BLaER1 (cell line): ENCODE measurements around the gene SART3.

Source experiments
- H3K27ac ChIP-seq: shearing (Covaris generic); formaldehyde crosslinking; 2 replicates; pipeline ENCODE4 v1.8.1; 2022
- H3K27me3 ChIP-seq: shearing (Covaris generic); formaldehyde crosslinking; 2 replicates; pipeline ENCODE4 v1.8.1; 2022
- H3K36me3 ChIP-seq: shearing (Covaris generic); formaldehyde crosslinking; 2 replicates; pipeline ENCODE4 v1.8.1; 2022
- H3K4me1 ChIP-seq: shearing (Covaris generic); formaldehyde crosslinking; 2 replicates; pipeline ENCODE4 v1.8.1; 2022
- H3K4me2 ChIP-seq: shearing (Covaris generic); formaldehyde crosslinking; 2 replicates; pipeline ENCODE4 v1.8.1; 2022
- H3K4me3 ChIP-seq: shearing (Covaris generic); formaldehyde crosslinking; 2 replicates; pipeline ENCODE4 v1.8.1; 2022
- H3K9ac ChIP-seq: shearing (Covaris generic); formaldehyde crosslinking; 2 replicates; pipeline ENCODE4 v1.8.1; 2022
- H3K9me3 ChIP-seq: shearing (Covaris generic); formaldehyde crosslinking; 2 replicates; pipeline ENCODE4 v1.8.1; 2022
- H4K20me1 ChIP-seq: shearing (Covaris generic); formaldehyde crosslinking; 2 replicates; pipeline ENCODE4 v1.8.1; 2022
- Cebpa-rat ChIP-seq: shearing (Covaris generic); IDR thresholded peaks from 2 replicates; pipeline ENCODE4 v1.8.1; 2022

SART3 gene

DNA sequence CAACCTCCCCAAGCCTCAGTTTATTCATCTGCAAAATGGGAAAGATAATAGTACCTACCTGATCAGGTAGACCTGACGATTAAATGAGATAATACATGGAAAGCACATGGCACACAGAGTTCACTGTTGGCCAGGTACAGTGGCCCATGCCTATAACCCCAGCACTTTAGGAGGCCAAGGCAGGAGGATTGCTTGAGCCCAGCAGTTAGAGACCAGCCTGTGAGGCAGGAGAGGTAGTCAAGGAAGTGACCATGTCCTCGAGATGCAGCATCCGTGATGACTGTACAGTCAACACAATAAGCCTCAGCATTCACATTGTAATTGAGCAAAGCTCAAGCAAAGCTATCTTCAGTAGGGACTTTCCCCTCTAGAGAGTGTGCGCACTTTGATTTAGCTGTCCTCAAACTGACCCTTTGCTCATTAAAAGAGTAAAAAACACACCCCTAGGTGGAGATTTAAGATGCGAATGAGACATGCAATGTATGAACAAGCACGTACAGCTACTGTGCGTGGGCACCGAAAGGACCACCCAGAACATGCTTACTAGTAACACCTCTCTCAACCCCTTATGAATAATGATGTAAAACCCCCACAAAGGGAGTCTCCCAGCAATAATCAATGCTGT lies 11.3 kb upstream of the SART3 start:
- Histone ChIP-seq H3K4me1 (peaks cover 90% of the 10 kb centered on the region), H4K20me1 (no peaks in the 10 kb centered on the region), H3K4me3 (no peak overlapping the region), H3K9ac (no peak overlapping the region), H3K9me3 (no peaks in the 10 kb centered on the region), H3K27me3 (no peaks in the 10 kb centered on the region), H3K36me3 (peaks cover 23% of the 10 kb centered on the region), H3K4me2 (no peak overlapping the region), H3K27ac (no peak overlapping the region)
- no peak for TF ChIP-seq Cebpa-rat

DNA sequence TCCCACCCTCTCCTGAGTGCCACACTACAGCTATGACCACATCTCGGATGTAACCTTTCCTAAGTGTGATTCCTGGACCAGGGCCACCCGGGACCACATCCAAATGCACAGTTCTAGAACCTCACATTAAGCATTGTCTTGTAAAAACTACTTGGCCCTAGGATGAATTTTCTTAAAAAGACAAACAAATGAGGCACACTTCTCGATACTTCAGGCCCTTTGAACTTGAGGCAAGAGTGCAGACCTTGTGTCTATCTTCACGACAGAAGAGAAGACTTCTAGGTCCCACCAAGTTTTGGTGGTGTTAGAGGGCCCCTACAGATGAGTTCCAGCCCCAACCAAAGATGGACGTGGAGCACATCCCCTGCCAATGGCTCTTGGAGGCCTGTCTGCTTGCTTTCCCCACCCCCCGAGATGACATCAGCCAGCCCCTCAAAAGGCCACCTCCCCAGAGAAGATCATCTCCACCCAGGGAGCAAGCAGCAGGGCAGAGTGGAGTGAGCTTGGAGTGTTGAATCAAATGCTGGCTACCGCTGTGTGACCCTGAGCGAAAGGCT lies 10.7 kb upstream of the SART3 start:
- no peak overlapping the region for H3K4me2 ChIP-seq
- H3K9ac ChIP-seq = no peak overlapping the region
- no peak overlapping the region for H3K4me3 ChIP-seq
- peaks cover 90% of the 10 kb centered on the region for H3K4me1 ChIP-seq
- H3K27ac ChIP-seq = no peak overlapping the region
- peaks cover 29% of the 10 kb centered on the region for H3K36me3 ChIP-seq
- H3K9me3 ChIP-seq = no peaks in the 10 kb centered on the region
- TF ChIP-seq Cebpa-rat = no peak
- peaks cover 5% of the 10 kb centered on the region; the same call in 1 of the 2 replicates for H4K20me1 ChIP-seq
- no peaks in the 10 kb centered on the region for H3K27me3 ChIP-seq

DNA sequence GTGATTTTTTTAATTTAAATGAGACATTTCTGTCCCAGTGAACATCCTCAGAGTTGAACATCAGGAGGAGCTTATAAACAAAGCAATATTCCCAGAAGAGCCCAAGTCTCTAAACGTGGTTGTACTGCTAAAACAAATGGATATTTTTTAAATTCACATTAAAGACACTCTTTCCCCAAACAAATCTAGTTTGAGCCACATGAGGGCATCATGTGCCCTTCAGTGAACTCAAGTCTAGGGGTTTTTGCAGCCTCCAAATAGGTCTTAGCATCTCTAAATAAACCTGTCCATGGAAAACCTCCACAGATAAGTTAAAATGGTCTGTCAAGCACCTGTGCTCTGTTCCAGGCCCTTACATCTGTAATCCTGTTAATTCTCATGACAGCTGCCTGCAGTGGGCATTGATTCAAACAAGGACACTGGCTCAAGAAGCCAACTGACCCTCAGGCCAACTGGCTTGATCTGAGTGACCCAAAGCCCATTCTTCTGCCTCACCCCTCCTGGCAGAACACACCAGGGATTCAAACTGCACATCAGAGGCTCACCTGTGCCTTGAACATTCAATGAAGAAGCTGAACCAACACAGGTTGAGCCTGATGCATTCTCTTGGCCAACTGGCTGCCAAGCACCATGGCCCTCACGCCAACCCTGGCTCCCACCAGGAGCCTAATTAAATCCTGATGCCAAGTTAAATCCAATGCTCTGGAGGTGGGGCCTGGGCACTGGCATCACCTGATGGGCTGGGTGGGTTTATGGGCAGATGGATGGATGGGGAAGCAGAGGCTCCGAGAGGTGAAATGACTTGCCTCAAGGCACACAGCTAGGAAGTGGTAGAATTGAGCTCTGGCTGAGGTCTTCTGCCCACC lies 10.0 kb upstream of the SART3 start:
- Histone ChIP-seq H3K4me2 (peak overlapping the region; percentile 29), H3K9ac (no peak overlapping the region), H3K27me3 (no peaks in the 10 kb centered on the region), H3K4me3 (no peak overlapping the region), H3K36me3 (peaks cover 34% of the 10 kb centered on the region), H4K20me1 (peaks cover 12% of the 10 kb centered on the region; the same call in 1 of the 2 replicates), H3K9me3 (no peaks in the 10 kb centered on the region), H3K27ac (no peak overlapping the region), H3K4me1 (peaks cover 90% of the 10 kb centered on the region)
- no peak for TF ChIP-seq Cebpa-rat

DNA sequence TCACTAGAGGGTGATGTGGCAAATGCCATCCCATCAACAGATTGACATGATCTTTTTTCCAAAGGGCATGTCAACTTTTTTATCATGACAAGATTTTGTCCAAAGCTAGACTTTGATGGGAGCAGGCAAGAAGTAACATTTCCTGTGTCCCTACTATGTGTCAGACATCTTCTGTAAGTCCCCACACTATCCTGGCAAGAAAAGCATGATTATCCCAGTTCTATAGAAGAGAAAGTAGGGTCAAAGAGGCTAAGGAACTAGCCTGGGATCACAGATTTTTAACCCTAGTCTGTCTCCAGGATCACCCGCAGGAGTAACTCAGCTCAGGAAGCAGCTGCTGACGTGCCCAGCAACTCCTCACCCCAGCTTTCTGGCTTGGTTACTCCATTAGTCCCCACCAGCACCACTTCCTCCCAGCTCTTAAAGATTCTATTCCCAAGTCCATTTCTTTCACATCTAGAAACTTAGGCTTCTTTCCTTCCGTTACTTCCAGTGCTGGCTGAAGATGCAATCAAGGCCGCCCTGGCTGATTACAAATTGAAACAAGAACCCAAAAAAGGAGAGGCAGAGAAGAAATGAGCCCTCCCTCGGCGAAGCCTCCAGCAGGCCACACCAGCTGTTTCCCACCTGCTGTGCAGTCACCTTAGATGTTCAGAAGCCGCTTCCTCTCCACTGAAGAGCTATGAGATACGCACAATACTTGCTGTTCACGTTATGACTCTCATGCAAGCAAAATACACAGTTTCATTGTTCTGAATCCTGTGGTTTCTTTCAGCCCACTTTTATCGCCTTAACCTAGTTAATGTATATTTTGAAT lies 7.6 kb upstream of the SART3 start:
- H3K9ac ChIP-seq = peak overlapping the region; percentile 42; the same call in 1 of the 2 replicates
- peaks cover 90% of the 10 kb centered on the region for H3K4me1 ChIP-seq
- peak overlapping the region; percentile 44; the same call in 1 of the 2 replicates for H3K27ac ChIP-seq
- H3K4me3 ChIP-seq = no peak overlapping the region; the same call in 1 of the 2 replicates
- peak overlapping the region; percentile 76 for H3K4me2 ChIP-seq
- H3K9me3 ChIP-seq = no peaks in the 10 kb centered on the region
- peaks cover 47% of the 10 kb centered on the region for H3K36me3 ChIP-seq
- no peak for TF ChIP-seq Cebpa-rat
- H3K27me3 ChIP-seq = no peaks in the 10 kb centered on the region
- H4K20me1 ChIP-seq = peaks cover 15% of the 10 kb centered on the region; the same call in 1 of the 2 replicates

DNA sequence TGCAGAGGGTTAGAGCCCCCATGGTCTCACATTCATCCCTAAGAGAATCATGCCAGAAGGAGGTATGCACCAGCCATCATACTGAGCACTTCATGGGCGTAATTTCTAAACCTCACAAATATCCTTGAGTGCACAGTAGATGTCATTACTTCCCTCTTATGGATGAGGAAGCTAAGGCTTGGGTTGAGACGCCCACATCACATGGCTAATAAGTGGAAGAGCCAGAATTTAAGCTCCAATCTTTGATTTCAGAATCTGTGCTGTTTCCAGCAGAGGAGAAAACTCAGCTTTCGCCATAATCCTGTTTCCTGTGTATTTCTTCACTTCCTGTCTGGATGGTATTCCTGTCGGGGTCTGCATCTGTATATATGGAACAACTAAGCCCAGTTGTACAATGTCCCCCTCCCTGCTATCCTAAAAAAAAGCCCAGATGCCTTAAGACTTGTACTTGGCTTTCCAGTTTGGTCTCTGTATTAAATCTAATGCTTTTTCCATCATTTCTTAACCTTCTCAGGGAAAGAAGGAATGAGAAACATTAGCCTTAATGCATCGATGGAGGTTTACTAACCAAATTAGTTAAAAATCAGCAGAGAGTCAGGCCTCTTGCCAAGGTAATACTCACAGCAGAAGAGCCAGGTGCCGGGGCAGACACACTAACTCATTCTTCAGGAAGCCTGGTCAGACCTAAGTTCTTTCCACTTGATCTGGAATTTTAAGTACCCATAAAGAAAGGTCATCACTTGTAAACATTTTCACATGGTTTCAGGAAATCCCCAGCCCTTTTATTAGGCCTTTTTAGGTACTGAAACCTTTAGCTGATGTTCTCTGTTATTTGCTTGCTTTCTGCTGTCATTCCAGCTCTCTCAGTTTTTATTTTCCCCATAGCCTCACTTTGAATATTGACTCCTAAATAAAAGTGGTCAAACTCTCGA lies 6.7 kb upstream of the SART3 start:
- Histone ChIP-seq H3K4me1 (peaks cover 86% of the 10 kb centered on the region), H3K27me3 (no peaks in the 10 kb centered on the region), H3K4me2 (peak overlapping the region; percentile 76), H3K9me3 (no peaks in the 10 kb centered on the region), H3K4me3 (no peak overlapping the region), H4K20me1 (peaks cover 15% of the 10 kb centered on the region; the same call in 1 of the 2 replicates), H3K9ac (no peak overlapping the region), H3K36me3 (peaks cover 47% of the 10 kb centered on the region), H3K27ac (peak overlapping the region; percentile 59)
- TF ChIP-seq Cebpa-rat = no peak

DNA sequence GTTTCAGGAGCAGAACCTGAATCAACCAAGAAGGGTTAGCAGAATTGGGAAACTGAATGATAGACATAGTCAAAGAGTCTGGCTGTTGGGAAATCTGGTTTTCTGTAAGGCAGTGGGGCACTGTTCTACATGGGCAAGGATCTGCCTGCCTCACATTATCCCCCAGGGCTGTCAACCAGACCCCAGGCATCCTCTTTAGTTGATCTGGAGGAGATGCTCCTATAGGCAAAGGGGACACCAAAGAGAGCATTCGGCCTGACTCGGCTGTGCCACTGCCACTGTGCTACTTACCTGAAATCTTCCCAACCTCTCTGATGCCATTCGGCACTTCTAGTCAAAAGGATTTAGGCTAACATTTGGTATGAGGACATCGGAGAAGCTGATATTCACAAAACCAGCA lies 5.5 kb upstream of the SART3 start:
- Histone ChIP-seq H3K4me3 (no peak overlapping the region), H4K20me1 (peaks cover 15% of the 10 kb centered on the region; the same call in 1 of the 2 replicates), H3K4me2 (peak overlapping the region; percentile 76), H3K27ac (peak overlapping the region; percentile 59), H3K27me3 (no peaks in the 10 kb centered on the region), H3K9ac (peak overlapping the region; percentile 40; the same call in 1 of the 2 replicates), H3K4me1 (peaks cover 88% of the 10 kb centered on the region), H3K9me3 (no peaks in the 10 kb centered on the region), H3K36me3 (peaks cover 47% of the 10 kb centered on the region)
- no peak for TF ChIP-seq Cebpa-rat

DNA sequence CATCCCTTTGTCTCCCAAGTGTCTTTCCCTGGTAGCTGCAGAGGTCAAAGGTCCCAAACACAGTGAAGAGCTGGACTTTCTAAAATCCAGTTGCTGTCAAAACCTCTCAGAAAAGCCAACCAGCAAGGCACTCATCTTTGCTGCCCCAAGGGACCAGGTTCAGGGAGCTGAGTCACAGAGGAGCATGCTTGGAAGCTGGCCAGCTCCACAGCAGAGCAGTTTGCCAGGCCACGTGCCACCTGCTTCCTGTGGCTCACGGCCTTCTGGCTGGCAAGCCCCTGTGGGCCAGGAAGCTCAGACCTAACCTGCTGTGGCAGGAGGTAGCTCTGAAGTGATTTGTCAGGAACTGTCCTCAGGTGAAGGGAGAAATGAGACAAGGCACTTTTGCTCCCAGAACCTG lies 5.0 kb upstream of the SART3 start:
- no peak for TF ChIP-seq Cebpa-rat
- peaks cover 15% of the 10 kb centered on the region; the same call in 1 of the 2 replicates for H4K20me1 ChIP-seq
- no peaks in the 10 kb centered on the region for H3K27me3 ChIP-seq
- peak overlapping the region; percentile 40; the same call in 1 of the 2 replicates for H3K9ac ChIP-seq
- no peak overlapping the region for H3K4me3 ChIP-seq
- H3K36me3 ChIP-seq = peaks cover 47% of the 10 kb centered on the region
- no peaks in the 10 kb centered on the region for H3K9me3 ChIP-seq
- H3K4me1 ChIP-seq = peaks cover 84% of the 10 kb centered on the region
- H3K4me2 ChIP-seq = peak overlapping the region; percentile 76
- H3K27ac ChIP-seq = peak overlapping the region; percentile 59

DNA sequence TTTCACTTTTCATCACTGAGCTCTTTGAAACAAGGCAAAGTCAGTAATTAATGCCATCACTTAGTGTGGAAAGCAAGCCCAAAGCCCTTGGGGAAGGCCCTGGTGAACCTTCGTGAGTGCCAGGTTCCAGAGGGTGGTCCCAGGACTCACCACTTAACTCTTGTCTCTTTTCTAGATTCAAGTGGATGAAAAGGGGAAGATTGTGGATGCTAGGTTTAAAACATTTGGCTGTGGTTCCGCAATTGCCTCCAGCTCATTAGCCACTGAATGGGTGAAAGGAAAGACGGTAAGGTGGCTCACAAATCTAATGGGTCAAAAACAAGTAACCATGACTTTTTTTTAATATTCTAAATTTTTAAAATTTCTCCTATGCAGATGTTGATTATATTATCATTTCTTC lies 4.2 kb upstream of the SART3 start:
- Histone ChIP-seq H3K36me3 (peaks cover 47% of the 10 kb centered on the region), H4K20me1 (peaks cover 21% of the 10 kb centered on the region), H3K4me1 (peaks cover 76% of the 10 kb centered on the region), H3K9me3 (no peaks in the 10 kb centered on the region), H3K27ac (peak overlapping the region; percentile 59; the same call in 1 of the 2 replicates), H3K4me3 (no peak overlapping the region), H3K9ac (peak overlapping the region; percentile 22; the same call in 1 of the 2 replicates), H3K27me3 (no peaks in the 10 kb centered on the region), H3K4me2 (peak overlapping the region; percentile 76)
- TF ChIP-seq Cebpa-rat = no peak
